ENCODE results near the gene CHRNA4.

GRCh38 chr20:63399596-63400375 lies 38.6 kb upstream of the CHRNA4 start:
- TF ChIP-seq, protein P1, sequence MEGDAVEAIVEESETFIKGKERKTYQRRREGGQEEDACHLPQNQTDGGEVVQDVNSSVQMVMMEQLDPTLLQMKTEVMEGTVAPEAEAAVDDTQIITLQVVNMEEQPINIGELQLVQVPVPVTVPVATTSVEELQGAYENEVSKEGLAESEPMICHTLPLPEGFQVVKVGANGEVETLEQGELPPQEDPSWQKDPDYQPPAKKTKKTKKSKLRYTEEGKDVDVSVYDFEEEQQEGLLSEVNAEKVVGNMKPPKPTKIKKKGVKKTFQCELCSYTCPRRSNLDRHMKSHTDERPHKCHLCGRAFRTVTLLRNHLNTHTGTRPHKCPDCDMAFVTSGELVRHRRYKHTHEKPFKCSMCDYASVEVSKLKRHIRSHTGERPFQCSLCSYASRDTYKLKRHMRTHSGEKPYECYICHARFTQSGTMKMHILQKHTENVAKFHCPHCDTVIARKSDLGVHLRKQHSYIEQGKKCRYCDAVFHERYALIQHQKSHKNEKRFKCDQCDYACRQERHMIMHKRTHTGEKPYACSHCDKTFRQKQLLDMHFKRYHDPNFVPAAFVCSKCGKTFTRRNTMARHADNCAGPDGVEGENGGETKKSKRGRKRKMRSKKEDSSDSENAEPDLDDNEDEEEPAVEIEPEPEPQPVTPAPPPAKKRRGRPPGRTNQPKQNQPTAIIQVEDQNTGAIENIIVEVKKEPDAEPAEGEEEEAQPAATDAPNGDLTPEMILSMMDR (IDR thresholded peaks at IDR 0.05): no peak
- no peak for TF ChIP-seq TCF7L2 (IDR thresholded peaks at IDR 0.05; ENCODE audit: low read depth, low read length)
- TF ChIP-seq POLR2AphosphoS5 (IDR thresholded peaks at IDR 0.05; ENCODE audit: low read depth, low read length): no peak
- no peak for TF ChIP-seq REST (IDR thresholded peaks at IDR 0.05; ENCODE audit: insufficient read depth in 1 of 2, low read depth in 2 of 2, low read length in 1 of 2)
